AG04450 (cell line): ENCODE measurements around the gene ATL3. TPM values are rescaled to one million over a fixed set of nuclear protein-coding genes. Genes with fewer than 3 reads are reported as not detected.
A peak's percentile ranks its signal among the peaks of the same experiment; 100 is the strongest.
"Not testable (repeated sequence)": the region's sequence is repeated elsewhere in the genome, so short reads cannot be mapped to it uniquely, and the experiment has no call there.

ENCODE experiments used
- CTCF ChIA-PET: fragments of 300-600, 350-600 bp; formaldehyde crosslinking; extraction: SDS; loops from one replicate; lab custom pipeline; 2022; ENCODE audit warnings: antibody characterized with exemption, inconsistent platforms; lab: Charles Lee
- POLR2A ChIA-PET: fragments of 350-600 bp; formaldehyde crosslinking; extraction: SDS; loops from one replicate; lab custom pipeline; 2021; ENCODE audit warnings: antibody characterized with exemption, inconsistent platforms; lab: Yijun Ruan, JAX
- DNase-seq: peaks from one replicate; pipeline ENCODE4 v3.0.0-alpha.2; 2011; ENCODE audit warnings: low read depth, low spot score
- H3K27ac ChIP-seq: one replicate; pipeline ENCODE4 v1.5.1; 2012; ENCODE audit warnings: low read depth, low read length, control low read depth
- H3K27me3 ChIP-seq: one replicate; pipeline ENCODE4 v1.6.0; 2012; ENCODE audit warnings: low read length; ENCODE audit not compliant: control insufficient read depth, insufficient read depth
- H3K4me3 ChIP-seq: 2 replicates; pipeline ENCODE4 v1.5.1; 2011; ENCODE audit warnings: mild to moderate bottlenecking, low read depth, low read length, control low read depth
- H3K9me3 ChIP-seq: 2 replicates; pipeline ENCODE4 v1.5.1; 2012; ENCODE audit warnings: low read length; ENCODE audit not compliant: control insufficient read depth, insufficient read depth
- polyA plus RNA-seq: library from polyadenylated mRNA; depleted of rRNA; stranded (reverse); fragments of >200 nt; gene quantifications from 2 replicates; pipeline ENCODE4 v1.2.3, GENCODE V29; 2011; rRNA removed
- small RNA-seq: library from RNA; depleted of rRNA; stranded (forward); fragments of <200 nt; gene quantifications from one replicate; pipeline ENCODE3, GENCODE V24; 2012; ENCODE audit warnings: low read depth; ENCODE audit not compliant: insufficient read length
- TF ChIP-seq, protein P1 (sequence below): IDR thresholded peaks from 2 replicates; pipeline ENCODE4 v1.5.1; 2011; ENCODE audit warnings: low read depth, low read length, control low read depth, inconsistent platforms

The ATL3 gene
- polyA plus RNA-seq, 1 experiment = 52.3 TPM

DNA sequence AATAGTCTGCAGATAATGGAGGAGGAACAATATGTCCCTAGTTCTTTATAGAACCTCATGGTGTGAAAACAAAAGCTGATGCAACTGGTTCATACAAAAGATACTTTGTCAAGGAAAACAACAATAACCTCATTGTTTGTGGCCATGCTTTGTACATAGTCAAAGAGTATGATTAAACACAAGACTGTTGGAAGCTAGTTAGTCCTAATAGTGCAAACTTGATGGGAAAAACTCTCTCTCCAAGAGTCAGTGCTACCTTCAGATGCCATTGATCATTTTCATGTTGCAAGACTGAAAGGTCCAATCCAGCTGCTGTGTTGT is 87.9 kb downstream of the ATL3 start:
- Histone ChIP-seq H3K27me3 (no peaks in the 10 kb centered on the region), H3K9me3 (no peaks in the 10 kb centered on the region), H3K27ac (no peak overlapping the region), H3K4me3 (no peak overlapping the region)
- TF ChIP-seq, protein P1, sequence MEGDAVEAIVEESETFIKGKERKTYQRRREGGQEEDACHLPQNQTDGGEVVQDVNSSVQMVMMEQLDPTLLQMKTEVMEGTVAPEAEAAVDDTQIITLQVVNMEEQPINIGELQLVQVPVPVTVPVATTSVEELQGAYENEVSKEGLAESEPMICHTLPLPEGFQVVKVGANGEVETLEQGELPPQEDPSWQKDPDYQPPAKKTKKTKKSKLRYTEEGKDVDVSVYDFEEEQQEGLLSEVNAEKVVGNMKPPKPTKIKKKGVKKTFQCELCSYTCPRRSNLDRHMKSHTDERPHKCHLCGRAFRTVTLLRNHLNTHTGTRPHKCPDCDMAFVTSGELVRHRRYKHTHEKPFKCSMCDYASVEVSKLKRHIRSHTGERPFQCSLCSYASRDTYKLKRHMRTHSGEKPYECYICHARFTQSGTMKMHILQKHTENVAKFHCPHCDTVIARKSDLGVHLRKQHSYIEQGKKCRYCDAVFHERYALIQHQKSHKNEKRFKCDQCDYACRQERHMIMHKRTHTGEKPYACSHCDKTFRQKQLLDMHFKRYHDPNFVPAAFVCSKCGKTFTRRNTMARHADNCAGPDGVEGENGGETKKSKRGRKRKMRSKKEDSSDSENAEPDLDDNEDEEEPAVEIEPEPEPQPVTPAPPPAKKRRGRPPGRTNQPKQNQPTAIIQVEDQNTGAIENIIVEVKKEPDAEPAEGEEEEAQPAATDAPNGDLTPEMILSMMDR = no peak
- ChIA-PET POLR2A (interaction anchor here (0.5 kb wide), 1 partner anchor 11 kb away, joined by 3 read pairs; no protein-coding TSS in a partner anchor), CTCF (interaction anchor here (1.0 kb wide), 1 partner anchor 52 kb away, joined by 3 read pairs; no protein-coding TSS in a partner anchor)
- DNase-seq = no peak

DNA sequence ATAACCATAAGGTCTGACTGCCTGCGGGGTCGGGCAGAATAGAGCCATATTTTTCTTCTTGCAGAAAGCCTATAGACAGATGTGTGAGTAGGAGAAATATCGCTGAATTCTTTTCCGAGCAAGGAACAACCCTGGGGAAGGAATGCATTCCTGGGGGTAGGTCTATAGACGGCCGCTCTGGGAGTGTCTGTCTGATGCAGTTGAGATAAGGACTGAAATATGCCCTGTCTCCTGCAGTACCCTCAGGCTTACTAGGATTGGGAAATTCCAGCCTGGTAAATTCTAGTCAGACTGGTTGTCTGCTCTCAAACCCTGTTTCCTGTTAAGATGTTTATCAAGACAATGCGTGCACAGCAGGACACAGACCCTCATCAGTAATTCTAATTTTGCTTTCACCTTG is 90.0 kb downstream of the ATL3 start:
- H3K9me3 ChIP-seq, H3K27ac ChIP-seq, CTCF ChIA-PET, POLR2A ChIA-PET, H3K4me3 ChIP-seq, H3K27me3 ChIP-seq, DNase-seq: not testable (repeated sequence)

DNA sequence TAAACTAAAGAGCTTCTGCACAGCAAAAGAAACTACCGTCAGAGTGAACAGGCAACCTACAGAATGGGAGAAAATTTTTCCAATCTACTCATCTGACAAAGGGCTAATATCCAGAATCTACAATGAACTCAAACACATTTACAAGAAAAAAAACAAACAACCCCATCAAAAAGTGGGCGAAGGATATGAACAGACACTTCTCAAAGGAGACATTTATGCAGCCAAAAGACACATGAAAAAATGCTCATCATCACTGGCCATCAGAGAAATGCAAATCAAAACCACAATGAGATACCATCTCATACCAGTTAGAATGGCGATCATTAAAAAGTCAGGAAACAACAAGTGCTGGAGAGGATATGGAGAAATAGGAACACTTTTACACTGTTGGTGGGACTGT is 92.3 kb downstream of the ATL3 start:
- H3K4me3 ChIP-seq, H3K9me3 ChIP-seq, DNase-seq, POLR2A ChIA-PET, H3K27ac ChIP-seq, CTCF ChIA-PET, H3K27me3 ChIP-seq: not testable (repeated sequence)

GRCh38 chr11:63574856-63575602 is 96.1 kb downstream of the ATL3 start:
- POLR2A ChIA-PET = interaction anchor here (0.7 kb wide), 1 partner anchor 53 kb away, joined by 4 read pairs; no protein-coding TSS in a partner anchor
- Histone ChIP-seq H3K4me3 (peak overlapping the region; percentile 42), H3K27me3 (no peaks in the 10 kb centered on the region), H3K9me3 (no peaks in the 10 kb centered on the region), H3K27ac (peak overlapping the region; percentile 66)
- CTCF ChIA-PET = interaction anchor here (0.5 to 1.9 kb wide), 4 partner anchors 9 to 57 kb away, joined by 3 to 5 read pairs (median 4); no protein-coding TSS in a partner anchor
- no peak for DNase-seq
- TF ChIP-seq, protein P1 = no peak

Small RNAs within 50 kb of the gene (small RNA-seq; reads per million reads assigned to genes)
- not detected for gene AP000753.3

Other genes with a start within 250 kb of the ATL3 start
- gene PLAAT5, start 180.2 kb downstream of the ATL3 start, polyA plus RNA-seq = not detected in 2 replicates
- gene LGALS12, start 165.3 kb downstream of the ATL3 start, polyA plus RNA-seq = not detected in 2 replicates
- gene PLAAT4, start 134.6 kb downstream of the ATL3 start, polyA plus RNA-seq = 3.5 and 4.7 TPM in 2 replicates
- not detected in 2 replicates for gene PLAAT2, start 108.0 kb downstream of the ATL3 start, polyA plus RNA-seq
- gene PLAAT3, start 56.9 kb downstream of the ATL3 start, polyA plus RNA-seq = 8.1 and 11.6 TPM in 2 replicates
- gene RTN3, start 10.1 kb upstream of the ATL3 start, polyA plus RNA-seq = 161 and 213 TPM in 2 replicates
- gene ZFTA, start 97.4 kb upstream of the ATL3 start, polyA plus RNA-seq = 8.3 and 8.6 TPM in 2 replicates
- 15.8 and 20.9 TPM in 2 replicates for gene SPINDOC, start 142.1 kb upstream of the ATL3 start, polyA plus RNA-seq
- gene MARK2, start 167.7 kb upstream of the ATL3 start, polyA plus RNA-seq = 14.5 and 16.5 TPM in 2 replicates
- 4.4 and 5.2 TPM in 2 replicates for gene RCOR2, start 245.8 kb upstream of the ATL3 start, polyA plus RNA-seq